Head of caudate nucleus (tissue), 42 donors: ENCODE measurements around the gene SEMA6D.
A peak's percentile ranks its signal among the peaks of the same experiment; 100 is the strongest.

Source experiments
- DNase-seq, 42 donors: peaks; one replicate each; pipeline versions ENCODE4 v3.0.0 to v3.0.0-alpha.2; 2020 to 2021; ENCODE audit warnings: mixed read lengths in 7 of 42
- intact Hi-C: fragments of 100-400 bp; cut with DNase I; formaldehyde crosslinking; loops from one replicate; pipeline ENCODE4 v1.15.0; 2022

Gene SEMA6D

DNA sequence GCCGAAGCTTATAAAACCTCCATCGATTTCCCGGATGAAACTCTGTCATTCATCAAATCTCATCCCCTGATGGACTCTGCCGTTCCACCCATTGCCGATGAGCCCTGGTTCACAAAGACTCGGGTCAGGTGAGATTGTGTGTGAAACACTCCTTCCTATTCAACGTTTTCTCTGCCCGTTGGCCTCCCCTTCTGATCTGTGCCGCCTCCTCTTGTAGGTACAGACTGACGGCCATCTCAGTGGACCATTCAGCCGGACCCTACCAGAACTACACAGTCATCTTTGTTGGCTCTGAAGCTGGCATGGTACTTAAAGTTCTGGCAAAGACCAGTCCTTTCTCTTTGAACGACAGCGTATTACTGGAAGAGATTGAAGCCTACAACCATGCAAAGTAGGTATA is 47.4 kb downstream of the SEMA6D start:
- peak in 5 of 42 donors; percentile 14 to 54 (median 25) for DNase-seq
- intact Hi-C loops, result no loop called here

DNA sequence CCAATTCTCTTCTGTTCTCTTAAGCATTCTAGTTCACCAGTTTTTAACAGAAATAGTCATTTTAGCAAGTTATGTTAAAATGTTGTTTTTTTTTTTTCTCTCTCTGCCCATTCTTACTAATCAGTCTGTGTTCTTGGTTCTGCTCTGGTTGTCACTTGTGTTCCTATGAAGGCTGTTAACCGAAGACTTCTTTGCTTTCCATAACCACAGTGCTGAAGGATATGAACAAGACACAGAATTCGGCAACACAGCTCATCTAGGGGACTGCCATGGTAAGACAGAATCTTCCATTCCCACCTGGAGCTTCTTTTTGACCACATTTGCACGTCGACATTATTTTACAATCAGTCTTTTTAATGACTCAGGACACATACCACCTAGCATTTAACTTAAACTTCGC is 49.1 kb downstream of the SEMA6D start:
- intact Hi-C loops, result no loop called here
- no peak for DNase-seq

DNA sequence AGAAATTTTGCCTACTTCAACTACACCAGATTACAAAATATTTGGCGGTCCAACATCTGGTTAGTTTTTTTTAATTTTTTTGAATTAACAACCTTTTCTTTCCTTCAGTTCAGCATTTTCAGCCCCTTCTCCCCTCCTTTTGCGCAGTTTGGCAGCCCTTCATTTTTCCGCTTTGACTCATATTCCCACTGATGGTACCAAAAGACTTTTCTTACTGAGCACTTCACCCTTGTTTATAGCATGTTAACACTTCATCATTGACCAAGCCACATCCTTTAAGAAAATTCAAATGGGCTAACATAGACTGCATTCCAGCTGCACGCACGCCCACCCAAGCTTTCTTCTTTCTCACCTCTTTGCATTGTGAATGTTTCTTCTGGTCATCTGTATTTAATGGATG is 49.7 kb downstream of the SEMA6D start:
- no peak for DNase-seq
- intact Hi-C loops, result no loop called here

DNA sequence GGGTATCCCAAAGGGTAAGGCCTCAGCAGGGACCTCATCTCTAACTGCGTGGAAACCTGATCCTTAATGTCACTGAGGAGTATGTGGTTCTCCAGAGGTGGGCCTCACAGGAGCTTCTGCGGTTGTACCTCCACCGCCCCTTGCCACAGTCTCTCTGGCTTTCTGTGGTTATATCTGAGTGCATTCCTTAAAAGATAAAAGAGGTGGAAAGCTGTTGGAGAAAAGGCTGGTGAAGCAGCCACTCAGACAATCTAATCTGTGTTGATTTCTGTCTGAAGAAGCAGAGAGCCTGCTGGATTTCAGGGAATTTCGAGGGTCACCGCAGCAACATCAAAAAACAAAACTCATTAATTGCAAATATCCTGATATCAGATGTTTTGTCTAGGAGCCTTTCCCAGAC is 51.4 kb downstream of the SEMA6D start:
- intact Hi-C loops, result no loop called here
- DNase-seq, result no peak

DNA sequence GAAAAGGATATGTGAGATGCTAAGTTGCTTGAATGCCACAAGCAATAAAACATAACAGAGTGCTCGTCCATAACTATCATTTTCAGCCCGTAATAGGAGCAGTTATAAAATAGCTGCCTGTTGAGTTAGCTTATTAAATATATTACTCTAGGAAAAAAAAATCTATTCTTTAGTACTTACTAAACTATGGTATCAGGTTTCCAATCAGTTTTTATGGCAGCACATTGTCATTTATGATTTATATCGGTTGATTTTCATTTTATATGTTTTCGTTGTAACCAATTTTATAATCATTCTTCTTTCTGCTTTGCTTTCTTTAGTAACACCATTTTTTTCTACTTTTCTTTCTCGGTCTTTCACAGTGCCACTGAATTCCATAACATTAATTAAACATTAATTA is 51.9 kb downstream of the SEMA6D start:
- no peak for DNase-seq
- intact Hi-C loops, result no loop called here

DNA sequence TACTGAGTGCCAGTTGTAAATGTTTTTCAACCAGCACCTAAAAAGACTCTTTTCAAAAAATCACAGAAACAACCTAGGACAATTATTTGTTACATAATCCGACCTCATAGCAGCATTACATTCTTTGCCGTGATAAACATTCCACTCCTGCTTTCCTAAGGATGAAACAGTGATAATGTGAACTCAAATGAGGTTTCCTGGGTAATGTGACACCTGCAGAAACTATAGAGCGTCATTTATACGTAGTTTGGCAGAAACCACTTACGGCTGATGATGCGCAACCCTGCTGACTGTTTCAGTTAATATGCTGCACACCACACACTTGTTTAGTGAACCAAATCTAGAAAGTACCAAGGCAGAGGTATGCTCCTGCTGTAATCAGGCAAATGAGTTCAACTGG is 55.8 kb downstream of the SEMA6D start:
- DNase-seq, result no peak
- intact Hi-C loops, result no loop called here

DNA sequence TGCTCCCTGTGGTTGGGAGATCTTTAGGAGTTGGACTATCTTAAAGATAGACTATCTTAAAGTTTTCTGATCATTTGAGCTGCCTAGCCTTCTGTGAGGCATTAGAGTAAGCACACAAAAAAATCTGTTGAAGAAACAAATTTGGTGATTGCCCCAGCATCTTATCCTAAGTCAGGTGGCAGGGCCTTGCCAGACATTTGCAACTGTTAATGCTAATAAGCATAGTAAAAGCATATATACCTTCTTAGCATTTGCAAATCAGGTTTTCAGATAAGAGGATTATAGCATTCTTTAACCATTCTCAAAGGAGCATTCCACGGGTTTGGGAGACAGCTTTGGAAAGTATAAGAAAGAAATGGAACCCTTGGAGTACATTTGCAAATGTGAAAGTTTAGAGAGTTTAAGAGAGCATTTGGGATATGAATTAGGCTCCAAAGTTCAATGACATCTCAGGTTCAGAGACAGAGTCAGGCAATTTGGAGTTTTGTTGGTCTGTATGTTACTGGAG is 61.0 kb downstream of the SEMA6D start:
- no peak for DNase-seq
- intact Hi-C loops, result no loop called here

DNA sequence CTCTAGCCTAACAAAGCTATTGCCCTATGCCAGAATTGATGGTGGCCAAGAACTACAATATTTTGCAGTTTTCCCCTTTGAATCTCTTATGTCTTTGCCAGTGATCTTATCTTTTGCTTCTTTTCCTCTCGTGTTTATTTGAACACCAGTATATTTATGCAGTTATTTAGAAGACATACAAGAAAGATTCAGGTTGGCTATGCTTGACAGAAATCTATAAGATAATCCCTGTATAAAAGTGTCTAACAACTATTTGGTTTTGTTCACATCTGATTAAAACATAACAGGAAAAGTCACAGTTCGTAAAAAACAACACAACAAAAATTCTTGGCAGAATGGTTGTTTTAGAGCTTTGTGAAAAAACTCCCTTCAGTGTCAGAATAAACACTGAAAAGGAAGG is 63.7 kb downstream of the SEMA6D start:
- intact Hi-C loops, result no loop called here
- no peak for DNase-seq

DNA sequence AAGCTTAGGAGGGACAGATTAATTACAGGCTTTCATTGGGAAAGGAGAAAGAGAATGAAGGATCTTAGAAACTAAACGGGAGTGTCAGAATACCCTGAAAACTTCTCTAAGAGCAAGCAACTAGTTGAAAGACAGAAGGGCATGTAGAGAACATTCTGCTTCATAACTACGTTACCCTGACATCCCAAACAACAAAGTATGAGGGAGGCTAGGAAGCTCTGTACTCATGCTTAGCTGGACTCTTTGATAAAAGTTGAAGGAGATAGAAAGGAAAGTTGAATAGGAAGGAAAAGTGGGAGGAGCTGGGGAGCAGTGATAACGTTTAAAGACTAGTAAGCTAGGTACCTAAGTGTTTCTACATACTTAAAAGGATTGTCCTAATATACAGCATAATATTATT is 64.2 kb downstream of the SEMA6D start:
- DNase-seq, result no peak
- intact Hi-C loops, result no loop called here

DNA sequence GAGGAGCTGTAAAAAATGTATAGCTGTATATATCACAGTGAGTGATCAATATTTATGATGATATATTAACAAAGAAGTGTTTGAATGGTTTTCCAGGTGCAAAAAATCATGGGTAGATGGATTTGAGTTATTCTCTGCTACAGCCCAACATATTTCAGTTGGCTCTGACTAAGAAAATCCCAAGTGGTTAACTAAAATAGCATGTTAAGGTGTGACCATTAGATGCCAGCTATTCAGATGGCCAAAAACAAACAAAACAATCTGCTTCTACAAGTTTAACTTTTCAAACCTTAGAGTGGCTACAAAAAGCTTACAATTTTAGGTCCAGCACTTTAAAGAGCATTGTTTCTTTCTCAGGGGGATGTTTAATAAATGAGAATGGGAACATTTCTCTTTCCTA is 67.5 kb downstream of the SEMA6D start:
- DNase-seq, result no peak
- intact Hi-C loops, result no loop called here

DNA sequence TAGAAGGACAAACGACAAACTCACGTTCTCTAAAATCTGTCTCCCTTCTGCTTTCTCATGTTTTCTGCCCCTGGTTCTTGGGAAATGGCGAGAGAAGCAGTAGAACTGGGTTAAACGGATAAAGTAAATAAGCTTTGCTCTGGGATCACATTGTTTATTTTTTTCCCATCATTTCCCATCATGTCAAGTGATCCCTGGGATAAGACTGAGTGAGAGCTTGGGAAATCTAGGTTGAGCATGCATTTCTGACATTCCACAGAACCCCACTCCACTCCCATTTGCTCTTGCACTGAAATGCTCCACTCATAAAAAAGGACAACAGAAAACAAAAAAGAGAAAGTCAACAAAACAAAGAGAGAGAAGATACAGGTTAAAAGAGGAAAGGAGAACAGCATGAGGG is 69.1 kb downstream of the SEMA6D start:
- no peak for DNase-seq
- intact Hi-C loops, result no loop called here

DNA sequence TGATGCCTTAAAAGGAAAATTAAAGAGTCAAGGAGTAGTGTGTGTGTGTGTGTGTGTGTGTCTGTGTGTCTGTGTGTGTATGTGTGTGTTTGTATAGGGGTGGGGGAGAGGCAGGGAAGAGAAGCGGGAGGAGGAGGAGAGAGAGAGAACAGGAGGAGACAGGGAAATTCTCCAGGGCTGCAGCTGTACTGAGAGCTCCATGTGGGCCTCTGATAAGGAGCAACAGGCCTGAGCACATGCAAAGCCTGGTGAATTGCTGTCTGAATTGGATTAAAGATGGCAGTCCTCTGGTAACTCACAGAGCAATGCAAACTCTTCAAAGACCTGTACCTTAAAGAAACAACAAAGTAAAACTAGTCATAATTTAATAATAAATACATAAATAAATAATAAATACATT is 70.6 kb downstream of the SEMA6D start:
- intact Hi-C loops, result no loop called here

DNA sequence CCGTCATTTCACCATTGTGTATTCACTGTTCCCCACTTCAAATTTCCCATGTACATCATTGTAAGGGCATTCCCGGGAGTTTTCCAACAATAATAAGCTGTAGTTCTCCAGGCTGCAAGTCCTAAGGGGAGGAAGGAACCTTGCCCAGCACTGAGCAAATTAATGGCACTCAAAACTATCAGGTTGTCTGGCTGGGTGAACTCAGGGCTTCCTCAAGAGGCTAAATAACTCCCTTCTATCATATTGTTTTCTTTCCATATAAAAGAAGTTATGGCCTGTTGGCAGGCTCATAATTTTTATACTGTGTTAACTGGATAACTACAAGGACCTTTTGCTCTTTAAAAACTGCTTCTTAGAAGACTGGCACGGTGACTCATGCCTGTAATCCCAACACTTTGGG is 71.4 kb downstream of the SEMA6D start:
- intact Hi-C loops, result no loop called here
- DNase-seq, result no peak

More for the DNA sequence above, 70.6 kb downstream of the SEMA6D start:
- no peak for DNase-seq

DNA sequence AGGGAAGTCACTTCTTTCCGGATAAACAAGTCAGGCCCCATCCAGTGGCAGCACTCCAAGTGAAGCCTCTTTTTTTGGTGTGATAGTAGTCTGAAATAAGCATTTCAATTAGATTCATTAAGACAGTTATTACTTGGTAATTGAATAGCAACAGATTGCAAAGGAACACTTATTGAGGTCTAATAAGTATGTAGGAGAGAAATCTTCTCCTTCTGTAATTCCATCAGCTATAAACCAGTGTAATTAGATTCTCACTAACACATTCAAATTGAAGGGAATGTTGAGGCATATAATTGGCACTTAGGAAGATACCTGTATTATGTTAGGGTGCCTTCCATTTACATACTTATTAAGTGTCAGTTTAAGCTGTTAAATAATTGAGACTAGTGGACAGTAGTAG is 73.9 kb downstream of the SEMA6D start:
- intact Hi-C loops, result no loop called here
- no peak for DNase-seq

DNA sequence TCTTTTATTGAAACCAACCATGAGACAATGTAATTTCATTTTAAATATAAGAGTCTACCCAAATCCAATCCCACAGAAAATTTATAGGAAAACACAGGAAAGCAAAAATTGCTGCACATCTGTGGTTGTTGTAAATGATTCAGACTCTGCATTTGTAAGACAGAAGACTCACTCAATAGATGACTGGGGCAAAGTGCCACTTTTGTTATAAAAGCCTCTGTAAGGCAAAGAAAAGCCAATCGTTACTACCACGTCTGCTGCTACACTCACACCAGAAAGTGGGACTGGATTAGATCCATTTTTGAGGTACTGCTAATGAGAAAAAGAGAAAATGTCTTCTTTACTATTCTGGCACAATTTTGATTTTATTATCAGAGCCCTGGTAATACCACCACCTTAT is 74.9 kb downstream of the SEMA6D start:
- DNase-seq, result peak in 12 of 42 donors; percentile 14 to 70 (median 44)
- intact Hi-C loops, result no loop called here

DNA sequence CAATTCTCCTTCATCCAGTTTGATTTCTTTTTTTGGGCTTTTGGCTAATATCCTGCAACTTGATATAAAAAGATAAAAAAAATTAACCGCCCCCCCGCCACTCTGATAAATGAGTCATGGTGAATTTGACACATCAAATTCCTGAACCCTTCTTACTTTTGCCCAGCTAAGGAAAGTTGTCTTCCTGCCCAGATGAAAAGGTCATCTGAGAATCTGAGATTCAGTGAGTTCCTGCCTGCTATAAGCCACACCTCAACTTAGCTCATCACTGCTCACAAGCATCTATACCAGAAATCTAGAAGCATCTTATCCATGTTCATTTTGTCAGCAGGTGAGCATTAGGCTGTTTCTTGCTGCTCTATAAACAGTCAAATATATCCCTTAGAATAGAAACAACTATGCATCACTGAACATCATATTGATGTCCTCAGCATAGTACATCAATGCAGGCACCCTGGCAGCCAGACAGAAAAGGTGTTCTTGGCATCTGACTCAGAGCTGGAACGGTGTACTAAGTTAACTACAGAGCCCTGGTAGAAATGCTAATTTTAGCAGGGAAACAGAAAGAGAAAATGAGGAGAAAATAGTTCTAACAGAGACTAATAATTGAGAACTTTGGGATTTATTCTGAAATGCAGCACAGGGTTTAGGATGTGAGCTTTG is 77.1 kb downstream of the SEMA6D start:
- peak in 23 of 42 donors; percentile 13 to 66 (median 38) for DNase-seq
- intact Hi-C loops, result no loop called here

DNA sequence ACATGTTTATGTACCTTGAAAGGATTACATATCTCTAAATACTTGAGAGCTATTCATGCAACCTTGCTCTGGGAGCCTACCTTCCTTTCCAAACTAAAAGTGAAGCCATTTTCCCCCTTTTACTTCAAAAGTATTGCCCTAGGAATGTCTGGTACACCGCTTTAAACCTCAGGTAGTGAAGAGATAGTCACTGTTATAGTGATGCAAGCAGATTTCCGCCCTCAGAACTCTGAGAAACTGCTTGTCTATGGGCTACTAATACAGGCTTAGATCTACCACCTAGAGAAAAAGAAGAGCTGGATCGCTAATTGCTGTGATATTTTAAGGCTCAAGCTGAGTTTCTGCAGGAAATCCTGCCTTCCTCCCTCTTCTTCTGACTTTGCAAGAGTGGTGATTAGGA is 78.6 kb downstream of the SEMA6D start:
- intact Hi-C loops, result no loop called here
- no peak for DNase-seq

DNA sequence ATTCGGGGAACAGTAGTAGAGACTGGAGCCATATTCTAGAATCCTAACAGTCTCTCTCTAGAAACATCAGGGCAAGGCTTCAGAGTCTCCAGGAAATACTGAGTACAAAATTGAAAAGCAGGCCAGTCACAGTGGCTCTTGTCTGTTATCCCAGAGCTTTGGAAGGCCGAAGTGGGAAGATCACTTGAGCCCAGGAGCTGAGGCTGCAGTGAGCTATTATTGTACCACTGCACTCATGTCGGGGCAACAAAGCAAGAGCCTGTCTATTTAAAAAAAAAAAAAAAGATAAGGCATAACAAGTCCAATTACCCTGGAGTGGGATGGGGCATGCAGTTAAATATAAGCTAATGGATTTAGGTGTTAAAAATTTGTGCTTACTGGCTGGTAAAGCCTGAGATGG is 79.0 kb downstream of the SEMA6D start:
- intact Hi-C loops, result no loop called here
- DNase-seq, result no peak

DNA sequence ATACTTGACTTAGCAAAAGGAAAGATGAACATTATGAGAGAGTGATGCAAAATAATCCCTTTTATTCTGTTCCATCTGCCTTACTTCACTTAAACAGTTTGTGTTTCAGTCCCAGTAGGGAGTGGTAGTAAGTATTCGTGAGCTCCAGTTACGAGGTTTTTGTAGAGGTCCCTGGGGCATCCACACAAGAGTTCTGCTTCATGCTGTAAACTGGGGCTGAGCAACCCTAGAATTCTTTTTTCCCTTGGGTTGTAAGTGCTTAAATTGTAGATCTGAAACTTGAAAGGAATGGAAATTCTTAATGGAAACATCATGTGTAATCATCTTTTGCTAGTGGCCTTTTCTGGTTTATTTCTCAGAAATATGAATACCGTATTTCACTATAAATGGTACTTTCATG is 79.5 kb downstream of the SEMA6D start:
- DNase-seq, result no peak
- intact Hi-C loops, result no loop called here

DNA sequence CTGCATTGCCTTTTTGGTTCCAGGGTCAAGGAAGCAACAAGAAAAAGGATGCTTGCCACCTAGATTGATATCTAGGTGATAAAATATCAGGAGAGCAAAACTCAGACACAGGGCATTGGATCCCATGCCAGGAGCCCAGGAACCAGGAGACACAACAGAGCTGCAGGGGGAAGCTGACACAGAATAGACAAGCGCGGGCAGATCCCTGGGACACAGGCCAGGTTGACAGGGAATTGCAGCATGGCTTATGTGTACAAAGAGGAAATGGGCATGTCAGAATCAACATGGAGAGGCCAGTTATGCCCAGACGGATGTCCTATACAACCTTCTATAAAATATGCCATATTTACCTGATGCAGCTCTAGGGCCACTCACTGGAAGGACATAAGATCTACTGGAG is 84.2 kb downstream of the SEMA6D start:
- intact Hi-C loops, result no loop called here
- DNase-seq, result no peak

DNA sequence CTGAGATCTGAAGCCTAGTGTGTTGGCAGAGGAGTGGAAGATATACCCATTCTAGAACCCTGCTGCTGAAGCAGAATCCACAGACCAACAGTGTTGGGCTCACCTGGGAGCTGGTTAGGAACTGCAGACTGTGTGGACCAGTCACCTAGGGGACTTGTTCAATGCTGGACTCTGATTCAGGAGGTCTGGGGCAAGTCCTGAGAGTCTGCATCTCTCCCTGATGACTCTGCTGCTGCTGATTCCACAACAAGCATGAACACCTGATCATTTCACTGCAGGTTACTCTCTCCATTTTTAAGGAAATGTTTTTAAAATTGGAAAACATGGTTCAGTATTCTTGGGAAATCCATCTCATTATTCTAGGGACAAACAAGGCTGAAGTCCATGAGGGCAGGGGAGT is 84.9 kb downstream of the SEMA6D start:
- intact Hi-C loops, result no loop called here
- no peak for DNase-seq

DNA sequence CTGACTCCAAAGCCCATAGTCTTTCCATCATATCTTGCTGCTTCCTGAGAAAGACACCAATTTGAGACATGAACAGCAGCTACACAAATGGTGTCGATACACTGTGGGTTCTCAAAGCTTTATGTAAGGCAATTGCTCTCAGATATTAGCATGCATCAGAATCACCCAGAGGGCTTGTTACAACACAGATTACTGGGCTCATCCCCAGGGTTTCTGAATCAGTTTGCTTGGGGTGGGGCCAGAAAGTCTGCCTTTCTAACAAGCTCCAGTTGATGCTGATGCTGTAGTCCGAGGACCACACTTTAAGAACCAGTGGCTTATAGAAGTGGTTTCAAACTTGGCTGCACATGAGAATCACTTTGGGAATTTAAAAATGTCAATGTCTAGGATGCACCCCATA is 86.5 kb downstream of the SEMA6D start:
- intact Hi-C loops, result no loop called here
- DNase-seq, result peak in 1 of 42 donors; percentile 55
